Activated CD4-positive, alpha-beta T cell treated with anti-CD3 and anti-CD28 coated beads for 4 hours (primary cell): ENCODE data around the gene RALGAPA2.

ENCODE experiments used
- DNase-seq, 2 donors: peaks; one replicate each; pipeline ENCODE4 v3.0.0-alpha.2; 2020

RALGAPA2 gene

DNA sequence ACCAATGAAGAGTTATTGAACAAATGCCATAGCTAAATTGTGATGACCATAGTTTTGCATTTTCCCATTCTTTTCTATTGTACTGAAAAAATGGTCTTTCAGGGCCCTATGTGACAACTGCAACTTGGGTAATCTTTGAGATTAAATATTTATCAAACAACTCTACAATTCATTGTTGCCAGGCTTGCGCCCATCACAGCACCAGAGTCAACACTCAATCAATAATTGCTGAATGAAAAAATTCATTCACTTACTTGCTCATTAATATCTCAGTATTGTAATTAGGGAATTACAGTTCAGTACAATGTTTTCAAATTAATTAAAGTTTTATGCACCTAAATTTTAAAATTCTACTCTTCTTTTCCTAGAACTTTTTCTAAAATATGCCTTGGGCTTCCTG lies 7.7 kb upstream of the RALGAPA2 start:
- no peak for DNase-seq

DNA sequence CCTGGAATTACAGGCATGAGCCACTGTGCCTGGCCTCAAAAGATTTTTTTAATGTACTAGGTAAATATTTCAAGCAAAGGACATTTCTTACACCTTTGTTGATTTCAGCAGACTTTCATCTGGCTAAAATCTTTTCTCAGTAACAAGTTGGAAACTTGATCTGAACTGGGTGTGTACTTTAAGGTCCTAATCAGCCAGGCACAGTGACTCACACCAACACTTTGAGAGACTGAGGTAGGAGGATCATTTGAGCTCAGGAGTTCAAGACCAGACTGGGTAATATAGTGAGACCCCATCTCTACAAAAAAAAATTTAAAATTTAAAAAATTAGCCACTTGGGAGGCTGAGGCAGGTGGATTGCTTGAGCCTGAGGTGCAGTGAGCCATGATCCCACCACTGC lies 7.0 kb upstream of the RALGAPA2 start:
- no peak for DNase-seq

DNA sequence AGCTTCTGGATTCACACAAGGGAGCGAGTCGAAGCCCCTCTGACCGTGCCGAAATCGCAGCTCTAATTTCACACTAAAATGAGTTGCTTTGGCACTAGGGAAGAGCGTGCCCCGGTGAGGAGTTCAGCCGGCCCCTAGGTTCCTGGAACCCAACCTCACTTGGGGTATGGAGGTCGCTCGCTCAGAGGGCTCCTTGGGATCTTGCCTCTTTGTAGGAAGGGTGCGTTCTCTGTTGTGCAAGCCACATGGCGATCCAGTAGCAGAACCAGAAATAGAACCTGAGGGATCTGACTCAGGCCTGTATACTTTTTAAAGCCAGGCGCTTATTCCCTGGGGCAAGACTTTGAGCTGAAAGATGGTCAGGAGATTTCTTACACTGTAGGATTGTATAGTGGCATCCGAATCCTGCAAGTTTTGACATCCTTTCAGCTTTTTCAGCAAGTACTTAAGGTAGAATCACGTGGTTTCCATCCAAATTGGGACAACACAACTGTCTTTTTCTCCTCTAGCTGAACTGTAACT lies 861 bp upstream of the RALGAPA2 start:
- no peak for DNase-seq

DNA sequence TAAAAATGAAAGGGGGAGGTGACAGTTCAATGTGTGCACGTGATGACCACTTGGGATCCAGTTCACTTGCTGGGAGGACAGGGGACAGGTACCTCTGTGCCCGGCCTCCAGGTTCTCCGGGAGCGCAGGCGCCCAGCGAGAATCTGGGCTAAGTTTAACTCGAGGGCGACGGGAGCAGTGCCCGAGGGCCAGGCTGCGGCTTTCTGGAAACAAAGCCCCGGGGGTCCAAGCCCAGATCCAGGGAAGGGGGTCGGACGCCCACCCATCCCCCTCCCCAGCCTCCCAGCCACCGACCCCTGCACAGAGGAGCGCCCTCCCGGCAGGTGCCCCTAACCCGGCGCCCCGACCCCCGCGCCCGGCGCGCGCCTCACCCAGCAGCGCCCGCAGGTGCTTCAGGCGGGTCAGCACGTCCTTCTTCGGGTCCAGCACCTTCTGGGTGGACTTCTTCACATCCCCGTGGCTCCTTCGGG lies 405 bp downstream of the RALGAPA2 start:
- peak; percentile 4 to 8 for DNase-seq

DNA sequence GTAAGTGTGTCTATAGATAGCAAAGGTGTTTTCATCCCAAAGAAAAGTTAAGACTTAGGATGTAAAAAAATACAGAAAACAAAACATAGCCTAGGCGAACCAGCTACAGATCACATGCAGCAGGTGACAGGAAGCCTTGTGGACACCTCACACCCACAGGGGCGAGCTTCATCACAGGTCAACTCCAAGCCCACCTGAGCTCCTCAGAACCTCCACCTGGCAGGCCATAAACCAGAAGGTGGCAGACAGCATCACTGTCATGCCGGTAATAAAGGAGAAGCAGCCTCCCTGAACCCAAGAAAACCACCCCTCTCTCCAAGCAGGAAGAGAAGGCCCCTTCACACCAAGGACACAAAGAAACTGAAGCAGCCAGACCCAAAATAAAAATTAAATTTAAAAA lies 1.0 kb downstream of the RALGAPA2 start:
- peak in 1 of 2 donors; percentile 6 for DNase-seq

DNA sequence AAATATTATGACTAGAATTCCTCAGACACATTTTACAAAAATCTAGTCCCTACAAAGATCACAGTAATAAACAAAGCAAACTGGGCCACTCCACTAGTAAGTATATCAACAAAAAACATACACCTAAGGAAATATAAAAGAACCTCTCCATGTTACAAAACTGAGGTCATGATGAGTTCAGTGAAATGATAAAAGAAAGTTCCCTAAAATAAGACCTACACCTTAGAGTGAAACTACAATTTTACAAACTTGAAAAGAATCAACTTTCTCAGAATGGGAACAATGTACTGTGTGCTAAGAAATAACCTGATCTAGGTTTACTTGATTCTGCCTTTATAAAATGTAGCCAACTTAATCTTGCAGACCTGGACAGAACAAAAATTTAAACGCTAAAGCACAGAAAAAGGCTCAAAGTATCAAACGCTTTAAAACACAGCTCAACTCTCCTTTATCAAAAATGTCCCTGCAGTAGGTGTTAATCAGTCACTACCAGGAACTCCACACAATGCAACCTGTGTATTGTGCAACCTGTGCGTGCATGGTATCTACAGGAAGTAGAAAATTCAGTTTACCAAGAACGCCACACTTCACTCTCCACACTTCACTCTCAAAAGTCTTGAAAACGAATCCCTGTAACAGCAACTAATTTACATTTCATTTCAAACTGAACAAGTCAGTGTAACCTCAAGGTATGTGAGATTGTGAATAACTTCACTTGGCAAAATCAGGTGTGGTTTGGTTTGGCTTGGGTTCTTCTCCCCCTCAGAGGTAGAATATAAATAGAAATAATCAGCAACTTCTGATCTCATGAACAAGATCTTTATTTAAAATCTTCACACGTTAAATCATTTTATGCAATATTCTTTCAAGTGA lies 1.8 kb downstream of the RALGAPA2 start:
- peak in 1 of 2 donors; percentile 18 for DNase-seq

DNA sequence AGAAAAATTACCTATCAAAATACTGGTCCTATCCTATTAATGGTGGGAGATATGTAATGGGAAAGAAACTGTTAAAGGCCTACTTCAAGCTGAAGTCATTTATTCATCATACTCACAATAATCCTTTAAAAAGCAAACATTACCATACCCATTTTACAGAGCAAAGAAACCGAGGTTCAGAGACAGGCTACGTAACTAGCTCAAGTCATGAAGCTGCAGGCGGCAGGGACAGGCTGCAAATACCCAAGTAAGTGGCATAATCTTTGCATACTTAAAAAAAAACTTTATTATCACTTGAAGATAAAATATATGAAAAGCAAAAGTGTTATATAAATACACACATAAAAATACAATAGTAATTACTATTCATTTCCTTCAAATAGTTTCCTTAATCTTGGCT lies 2.6 kb downstream of the RALGAPA2 start:
- DNase-seq: no peak

DNA sequence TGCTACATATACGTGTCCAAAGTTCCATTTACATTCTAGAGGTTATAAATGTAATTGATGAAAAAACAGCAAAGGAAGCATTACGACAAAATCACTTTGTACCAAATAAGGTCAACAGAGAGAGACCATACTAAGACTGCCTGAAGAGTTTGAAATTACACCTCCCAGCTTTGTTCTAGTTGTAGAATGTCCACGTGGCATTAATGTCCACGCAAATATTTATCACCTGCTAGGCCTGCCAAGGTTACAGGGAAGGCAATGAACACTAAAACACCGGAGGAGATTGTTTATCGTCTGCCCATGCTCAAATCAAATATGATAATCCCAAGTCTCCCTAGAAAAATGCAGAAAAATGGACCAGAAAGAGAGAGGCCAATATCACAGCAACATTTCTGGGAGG lies 6.2 kb downstream of the RALGAPA2 start:
- DNase-seq: no peak

DNA sequence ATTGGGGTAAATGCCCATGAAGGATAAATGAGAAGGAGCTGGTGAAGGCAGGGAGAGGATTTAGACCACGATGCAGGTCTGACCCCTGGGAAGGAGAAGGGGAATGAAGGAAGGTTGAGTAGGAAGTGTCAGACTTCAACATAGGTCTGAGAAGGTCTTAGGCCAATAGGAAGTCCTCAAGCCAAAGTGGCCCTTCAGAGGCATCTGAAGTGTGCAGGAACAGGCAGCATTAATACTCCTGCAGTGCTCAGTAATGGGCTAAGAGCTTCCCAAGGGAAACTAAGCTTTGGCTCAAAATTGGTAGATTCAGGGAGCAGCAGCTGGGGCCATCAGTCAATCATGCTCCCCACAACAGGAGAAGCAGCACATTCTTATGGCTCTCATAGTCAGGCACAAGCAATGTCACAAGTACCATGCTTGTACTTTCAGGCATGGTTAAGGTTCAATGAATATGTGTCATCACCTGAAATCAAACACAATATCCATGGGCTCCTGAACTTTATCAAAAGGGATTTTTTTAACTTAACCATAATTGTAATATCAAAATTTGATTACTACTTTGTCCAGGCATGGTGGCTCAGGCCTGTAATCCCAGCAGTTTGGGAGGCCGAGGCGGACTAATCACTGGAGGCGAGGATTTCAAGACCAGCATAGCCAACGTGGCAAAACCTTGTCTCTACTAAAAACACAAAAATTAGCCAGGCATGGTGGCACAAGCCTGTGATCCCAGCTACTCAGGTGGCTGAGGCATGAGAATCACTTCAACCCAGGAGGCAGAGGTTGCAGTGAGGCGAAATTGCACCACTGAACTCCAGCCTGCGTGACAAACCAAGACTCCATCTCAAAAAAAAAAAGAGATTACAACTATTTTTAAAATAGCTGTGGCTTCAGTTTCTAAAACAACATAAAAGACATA lies 9.9 kb downstream of the RALGAPA2 start:
- DNase-seq: no peak

DNA sequence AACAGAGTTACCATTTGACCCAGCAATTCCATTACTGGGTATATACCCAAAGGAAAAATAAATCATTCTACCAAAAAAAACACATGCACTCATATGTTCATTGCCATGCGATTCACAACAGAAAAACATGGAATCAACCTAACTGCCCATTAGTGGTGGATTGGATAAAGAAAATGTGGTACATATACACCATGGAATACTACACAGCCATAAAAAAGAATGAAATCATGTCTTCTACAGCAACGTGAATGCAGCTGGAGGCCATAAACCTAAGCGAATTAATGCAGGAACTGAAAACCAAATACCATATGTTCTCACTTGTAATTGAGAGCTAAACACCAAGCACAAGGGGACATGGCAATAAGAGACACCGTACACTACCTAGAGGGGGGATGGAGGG lies 12.5 kb downstream of the RALGAPA2 start:
- DNase-seq: no peak

DNA sequence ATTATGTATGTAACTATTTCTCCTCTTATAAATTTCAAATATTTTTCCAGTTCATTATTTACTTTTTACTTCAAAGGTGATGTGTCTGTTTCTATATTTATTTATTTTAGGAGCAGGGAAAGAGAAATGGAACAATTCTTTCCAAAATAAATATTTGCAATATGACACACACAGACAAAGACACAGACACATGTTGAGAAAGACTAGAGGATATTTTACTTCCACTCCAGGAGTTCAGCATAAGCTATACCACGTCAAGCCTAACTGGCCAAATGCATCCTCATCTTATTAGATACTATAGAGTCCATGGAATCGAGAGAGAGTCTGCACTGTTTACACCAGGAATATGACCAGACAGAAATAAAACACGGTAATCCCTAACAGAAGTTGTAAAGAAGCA lies 13.3 kb downstream of the RALGAPA2 start:
- DNase-seq: no peak

DNA sequence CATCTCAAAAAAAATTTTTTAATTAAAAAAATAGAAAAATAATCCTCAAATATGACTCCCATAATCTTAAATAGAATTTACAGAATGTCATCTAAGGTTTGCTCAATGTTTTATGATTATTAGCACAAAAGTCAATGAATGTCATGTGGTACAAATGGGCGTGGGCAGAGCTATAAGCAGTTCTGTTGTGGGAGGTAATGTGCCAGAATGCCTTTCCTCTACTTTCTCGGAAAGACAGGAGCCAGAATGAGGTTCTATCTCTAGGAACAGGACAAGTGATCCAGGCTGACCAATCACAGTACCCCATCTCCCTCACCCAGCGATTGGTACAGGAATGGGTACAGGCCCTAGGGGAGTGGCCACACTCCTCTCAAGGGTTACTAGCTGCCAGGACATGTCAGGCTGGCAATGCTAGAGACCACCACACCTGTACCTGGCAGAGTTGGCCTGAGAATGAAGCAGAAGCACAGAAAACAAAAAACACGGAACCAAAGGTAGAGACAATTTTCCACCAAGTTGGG lies 15.1 kb downstream of the RALGAPA2 start:
- no peak for DNase-seq

DNA sequence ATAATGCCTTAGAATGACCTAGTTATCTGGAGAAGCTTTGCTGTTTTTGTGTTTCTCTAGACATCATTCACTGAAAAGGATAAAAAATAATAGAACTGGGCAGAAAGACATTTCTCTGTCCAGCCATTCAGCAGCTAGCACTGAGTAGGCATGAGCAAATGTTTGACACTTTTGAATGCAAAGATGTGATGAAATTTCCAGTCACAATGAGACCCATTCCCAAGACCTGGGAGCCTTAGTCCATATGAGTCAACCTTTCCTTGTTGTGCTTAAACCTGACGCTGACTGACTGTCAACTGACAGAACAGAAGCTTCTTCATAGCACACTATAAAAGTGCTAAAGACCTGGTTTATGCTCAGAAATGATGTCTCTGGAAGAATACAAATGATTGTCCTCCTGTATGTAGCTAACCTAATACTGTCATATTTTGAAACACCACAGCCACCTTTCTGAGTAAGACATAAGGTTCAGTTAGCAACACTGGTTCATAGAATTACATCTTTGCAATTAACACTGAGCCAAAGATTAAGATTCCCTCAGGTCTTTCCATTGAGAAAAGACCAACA lies 17.1 kb downstream of the RALGAPA2 start:
- no peak for DNase-seq

DNA sequence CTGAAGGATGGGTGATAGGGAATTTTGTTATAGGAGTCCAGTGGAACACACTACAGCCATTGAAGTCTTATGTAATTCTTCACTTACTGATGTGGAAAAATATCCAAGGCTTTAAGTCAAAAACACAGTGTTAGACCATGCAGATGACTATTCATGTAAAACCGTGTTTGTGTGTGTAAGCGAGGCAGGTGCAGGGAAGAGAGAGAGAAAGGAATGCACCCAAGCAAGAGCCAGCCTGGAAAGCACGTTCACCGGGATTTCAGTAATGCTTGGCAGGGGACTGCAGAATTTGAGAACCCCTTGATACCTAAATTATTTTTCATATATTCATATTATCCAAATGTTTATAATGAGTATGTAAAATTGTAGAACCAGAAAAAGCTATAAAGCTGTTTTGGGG lies 17.9 kb downstream of the RALGAPA2 start:
- no peak for DNase-seq

DNA sequence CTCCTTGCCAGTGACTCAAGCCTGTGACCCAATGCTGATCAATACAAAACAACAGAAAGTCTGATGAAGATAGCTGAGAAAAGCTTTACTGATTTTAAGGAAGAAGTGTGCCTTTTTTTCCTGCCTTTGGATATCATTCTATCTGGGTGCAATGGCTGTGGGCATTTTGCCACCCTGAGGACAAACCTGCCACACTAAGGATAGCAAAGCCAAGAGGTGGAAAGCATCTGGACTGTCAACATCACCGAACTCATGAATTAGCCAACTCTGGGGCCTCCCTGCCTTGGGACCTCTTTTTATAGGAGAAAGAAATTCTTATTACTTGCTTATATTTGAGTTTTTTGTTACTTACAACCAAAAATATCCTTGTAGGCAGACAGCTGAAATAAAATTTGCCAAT lies 19.9 kb downstream of the RALGAPA2 start:
- no peak for DNase-seq

DNA sequence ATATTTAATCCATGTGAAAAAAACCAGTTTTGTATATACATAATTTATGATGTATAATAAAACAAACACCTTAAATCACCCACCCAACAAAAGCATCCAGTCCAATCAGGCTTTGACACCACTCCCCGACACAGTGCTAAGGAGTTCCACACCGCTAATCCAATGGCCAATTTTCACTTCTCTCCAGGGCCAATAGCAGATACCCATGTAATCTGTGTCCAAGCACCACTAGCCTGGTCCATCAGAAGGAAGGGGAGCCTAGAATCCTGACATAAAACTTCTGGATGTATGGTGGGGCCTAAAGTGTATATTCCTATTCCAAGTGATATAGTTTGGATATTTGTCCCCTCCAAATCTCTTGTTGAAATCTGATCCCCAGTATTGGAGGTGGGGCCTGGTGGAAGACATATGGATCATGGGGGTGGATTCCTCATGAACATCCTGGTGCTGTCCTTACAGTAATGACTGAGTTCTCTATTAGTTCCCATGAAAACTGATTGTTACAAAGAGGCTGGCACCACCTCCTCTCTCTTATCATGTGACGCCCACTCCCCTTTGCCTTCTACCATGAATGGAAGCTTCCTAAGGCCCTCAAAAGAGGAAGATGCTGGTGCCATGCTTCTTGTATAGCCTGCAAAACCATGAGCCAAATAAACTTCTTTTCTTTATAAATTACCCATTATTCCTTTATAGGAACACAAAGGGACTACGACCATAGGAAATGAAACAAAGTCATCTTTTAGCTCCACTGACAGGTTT lies 20.8 kb downstream of the RALGAPA2 start:
- DNase-seq: no peak

DNA sequence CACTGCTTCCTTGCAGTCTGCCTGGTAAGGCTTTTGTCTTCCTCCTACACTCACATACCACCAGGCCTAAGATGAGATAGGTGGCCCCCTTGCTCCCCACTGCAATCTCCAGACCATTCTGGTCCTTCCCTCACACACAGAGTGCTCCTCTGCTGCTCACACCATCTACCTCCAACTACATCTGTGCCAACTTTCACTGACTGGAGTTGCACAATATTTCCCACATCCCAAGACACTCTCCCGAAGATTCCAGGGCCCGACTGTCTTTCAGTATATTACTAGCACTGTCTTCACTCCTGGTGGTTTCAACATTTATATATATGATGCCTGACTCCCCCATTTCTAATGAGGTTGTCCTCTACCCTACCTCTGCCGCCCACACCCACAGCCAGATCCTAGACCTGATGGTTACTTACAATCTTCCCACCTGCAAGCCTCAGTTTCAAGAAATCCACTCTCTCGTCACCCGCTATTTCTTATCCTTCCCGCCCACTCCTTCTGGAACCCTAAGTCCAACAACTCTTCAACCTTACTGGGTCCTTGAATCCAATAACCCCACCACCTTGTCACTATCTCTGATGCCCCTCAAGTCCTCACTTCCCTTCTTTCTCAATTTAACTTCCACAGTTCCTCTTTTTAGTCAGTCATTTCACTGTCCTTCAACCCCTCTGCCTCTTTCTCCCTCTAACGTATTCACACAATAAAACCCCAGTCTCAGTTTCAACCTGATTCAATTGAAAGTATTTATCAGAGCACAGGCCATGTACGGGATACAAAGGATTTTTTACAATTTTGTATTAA lies 21.6 kb downstream of the RALGAPA2 start:
- no peak for DNase-seq

DNA sequence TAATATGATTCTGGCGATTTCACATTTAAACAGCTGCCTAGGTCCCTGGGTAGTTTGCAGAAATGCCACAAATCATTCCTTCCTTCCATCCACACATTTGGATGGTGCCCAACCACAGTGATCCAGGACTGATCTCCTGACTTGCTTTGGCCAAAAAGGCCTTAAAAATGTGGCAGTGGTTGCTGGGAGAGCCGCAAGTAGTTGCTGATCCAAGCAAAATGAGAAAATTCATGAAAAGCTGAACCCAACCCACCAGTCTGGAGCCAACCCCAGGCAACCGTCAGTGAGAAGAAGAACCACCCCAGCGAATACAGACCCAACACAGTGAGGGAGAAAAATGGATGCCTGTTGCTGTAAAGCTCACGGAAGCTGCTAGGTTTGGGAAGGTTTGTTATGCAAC lies 25.1 kb downstream of the RALGAPA2 start:
- no peak for DNase-seq

DNA sequence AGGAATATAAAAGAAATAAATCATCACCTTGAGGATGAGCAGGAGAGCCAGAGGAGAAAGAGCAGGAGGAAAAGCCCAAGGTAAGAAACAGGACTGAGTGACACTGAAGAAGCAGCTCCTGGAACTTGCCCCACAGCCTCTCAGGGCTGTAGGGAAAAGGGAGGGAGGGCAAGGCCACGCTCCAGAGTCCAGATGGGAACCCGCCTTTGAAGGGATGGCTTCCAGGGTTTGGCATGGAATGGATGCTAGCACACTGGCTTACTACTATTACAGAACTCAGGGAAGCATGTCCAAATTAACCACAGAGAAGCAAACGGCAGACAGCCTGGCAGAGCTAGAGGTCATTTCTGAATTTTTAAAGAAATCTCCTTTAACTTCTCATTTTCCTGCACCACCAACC lies 26.8 kb downstream of the RALGAPA2 start:
- DNase-seq: no peak

DNA sequence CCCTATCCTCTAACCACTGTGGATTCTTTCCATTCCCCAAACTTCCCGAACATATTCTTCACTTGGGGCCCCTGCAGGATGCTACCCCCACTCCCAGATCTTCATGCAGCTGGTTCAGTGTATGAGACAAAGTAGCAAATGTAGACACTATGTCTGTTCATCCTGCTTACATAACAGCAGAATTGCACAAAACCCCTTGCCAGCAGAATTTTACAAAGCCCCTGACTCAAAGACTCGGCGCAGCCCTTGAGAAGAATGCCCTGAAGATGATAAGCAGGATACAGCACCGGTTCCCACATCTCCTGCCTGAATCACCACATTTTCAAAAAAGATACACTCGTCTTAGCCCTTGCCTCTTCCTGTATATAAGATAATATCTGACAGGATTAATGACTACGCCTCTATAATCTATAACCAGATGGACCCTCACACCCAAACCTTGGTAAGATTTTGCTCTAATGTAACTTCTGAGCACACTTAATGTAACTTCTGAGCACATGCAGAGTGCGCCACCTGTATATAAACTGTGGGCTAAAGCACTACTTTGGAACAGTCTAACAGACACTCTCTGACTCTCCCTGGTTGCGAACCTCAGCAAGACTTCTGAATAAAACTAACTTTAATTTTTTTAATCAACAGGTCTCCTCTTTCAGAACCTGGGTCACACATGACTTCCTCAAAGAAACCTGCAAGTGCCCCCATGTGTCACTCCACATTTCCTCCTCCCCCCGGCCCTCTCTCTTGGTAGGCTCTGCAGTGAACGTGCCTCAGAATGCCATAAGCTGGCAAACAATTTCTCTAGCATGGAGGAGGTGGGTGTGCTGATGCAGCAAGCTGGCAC lies 28.7 kb downstream of the RALGAPA2 start:
- DNase-seq: no peak
